Smooth muscle cell (in vitro differentiated cells): ENCODE data around the gene PDZRN4. TPM values are rescaled to one million over a fixed set of nuclear protein-coding genes. Genes with fewer than 3 reads are reported as not detected.

Experiments used
- DNase-seq: peaks from one replicate; lab custom pipeline; 2025; ENCODE audit not compliant: unreplicated experiment; lab: John Stamatoyannopoulos, UW
- H2AFZ ChIP-seq: fragments of 200-600 bp; sonication (generic); 2 replicates; pipeline ENCODE4 v1.6.0; 2016; ENCODE audit warnings: antibody characterized with exemption, low read depth, mild to moderate bottlenecking
- H3F3A ChIP-seq: fragments of 200-600 bp; sonication (generic); 2 replicates; pipeline ENCODE4 v1.6.0; 2017; ENCODE audit warnings: antibody characterized with exemption, low read depth
- H3K27ac ChIP-seq: fragments of 200-600 bp; sonication (generic); 2 replicates; pipeline ENCODE4 v1.5.1; 2016; ENCODE audit warnings: low read depth, mild to moderate bottlenecking
- H3K27me3 ChIP-seq: fragments of 200-600 bp; sonication (generic); 2 replicates; pipeline ENCODE4 v1.6.1; 2016; ENCODE audit warnings: low read depth, mild to moderate bottlenecking
- H3K36me3 ChIP-seq: fragments of 200-600 bp; sonication (generic); 2 replicates; pipeline ENCODE4 v1.5.1; 2016; ENCODE audit warnings: low read depth
- H3K4me1 ChIP-seq: fragments of 200-600 bp; sonication (generic); 2 replicates; pipeline ENCODE4 v1.5.1; 2016; ENCODE audit warnings: low read depth
- H3K4me2 ChIP-seq: fragments of 200-600 bp; sonication (generic); 2 replicates; pipeline ENCODE4 v1.6.0; 2016; ENCODE audit warnings: mild to moderate bottlenecking
- H3K4me3 ChIP-seq: fragments of 200-600 bp; sonication (generic); 2 replicates; pipeline ENCODE4 v1.5.1; 2016; ENCODE audit warnings: mild to moderate bottlenecking
- H3K79me2 ChIP-seq: fragments of 200-600 bp; sonication (generic); 2 replicates; pipeline ENCODE4 v1.6.0; 2016; ENCODE audit warnings: low read depth, mild to moderate bottlenecking
- H3K9ac ChIP-seq: fragments of 200-600 bp; sonication (generic); 2 replicates; pipeline ENCODE4 v1.6.0; 2016; ENCODE audit warnings: low read depth
- H3K9me3 ChIP-seq: fragments of 200-600 bp; sonication (generic); replicated peaks from 2 replicates; pipeline ENCODE4 v1.5.1; 2016; ENCODE audit warnings: low read depth
- H4K20me1 ChIP-seq: fragments of 200-600 bp; sonication (generic); 2 replicates; pipeline ENCODE4 v1.6.0; 2016; ENCODE audit warnings: low read depth
- WGBS: methylation state at CpG from one replicate; pipeline ENCODE4 v1.1.7; 2016; ENCODE audit warnings: low lambda C conversion rate; 5-methylcytosine and 5-hydroxymethylcytosine counted together
- polyA plus RNA-seq: library from polyadenylated mRNA; unstranded; fragments of >200 nt; fragmentation: Nextera tagmentation; extraction: Ambion mirVana; gene quantifications from 2 replicates; pipeline ENCODE4 v1.2.1, GENCODE V29; 2016
- total RNA-seq: library from RNA; depleted of rRNA; stranded (reverse); fragments of >200 nt; gene quantifications from 2 replicates; pipeline ENCODE4 v1.2.3, GENCODE V29; 2014
- TF ChIP-seq, protein P1 (sequence below): fragments of 200-600 bp; sonication (generic); IDR thresholded peaks from 2 replicates; pipeline ENCODE4 v1.5.1; 2017; ENCODE audit warnings: borderline replicate concordance, mild to moderate bottlenecking, antibody characterized with exemption; ENCODE audit not compliant: insufficient read depth, poor library complexity, severe bottlenecking

Gene PDZRN4
- total and polyA plus RNA-seq, 2 experiments from 2014 or later = 4.7 to 5.4 TPM

DNA sequence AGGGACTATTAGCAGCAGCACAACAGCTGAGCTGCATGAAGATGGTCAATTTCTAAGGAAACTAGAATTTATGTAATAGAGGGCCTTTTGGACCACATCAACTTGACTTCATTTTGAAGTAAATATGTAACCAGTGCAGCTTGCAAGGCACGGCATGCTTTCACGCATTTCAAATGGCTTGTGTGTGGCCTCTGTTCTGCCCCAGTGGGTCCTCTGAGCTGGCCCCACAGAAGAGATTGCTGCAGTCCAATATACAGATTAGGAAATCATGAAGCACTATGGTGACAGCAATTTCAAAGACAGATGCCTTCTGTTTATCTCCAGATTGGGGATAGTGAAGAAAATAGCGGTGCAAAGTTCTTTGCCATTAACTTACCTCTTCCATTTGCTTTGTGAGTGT is 101.4 kb downstream of the PDZRN4 start:
- H3K9me3 ChIP-seq = no peaks in the 10 kb centered on the region
- no peak for DNase-seq

DNA sequence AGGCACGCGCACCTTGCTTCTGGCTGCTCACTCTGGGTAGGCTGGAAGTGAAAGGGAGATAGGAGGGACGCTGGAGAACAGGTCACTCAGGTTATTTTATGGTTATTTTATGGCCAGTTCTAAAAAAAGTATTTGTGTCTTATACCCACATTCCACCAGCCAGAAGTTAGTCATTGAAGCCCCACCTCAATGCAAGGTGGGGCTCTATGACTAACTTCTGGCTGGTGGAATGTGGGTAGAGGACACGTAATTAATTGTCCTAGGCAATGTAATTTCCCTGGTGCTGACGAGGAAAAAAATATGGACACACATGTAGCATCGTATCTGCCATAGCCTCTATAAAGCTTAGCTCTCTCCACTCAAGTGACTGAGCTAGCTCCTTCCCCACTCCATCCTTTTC is 104.9 kb downstream of the PDZRN4 start:
- H2AFZ ChIP-seq = no peak overlapping the region
- H3K36me3 ChIP-seq = no peaks in the 10 kb centered on the region
- H3K27ac ChIP-seq = peak overlapping the region; percentile 57
- H4K20me1 ChIP-seq = no peaks in the 10 kb centered on the region
- no peaks in the 10 kb centered on the region for H3F3A ChIP-seq
- no peak overlapping the region for H3K4me3 ChIP-seq
- no peaks in the 10 kb centered on the region for H3K79me2 ChIP-seq
- no peak for DNase-seq
- TF ChIP-seq, protein P1, sequence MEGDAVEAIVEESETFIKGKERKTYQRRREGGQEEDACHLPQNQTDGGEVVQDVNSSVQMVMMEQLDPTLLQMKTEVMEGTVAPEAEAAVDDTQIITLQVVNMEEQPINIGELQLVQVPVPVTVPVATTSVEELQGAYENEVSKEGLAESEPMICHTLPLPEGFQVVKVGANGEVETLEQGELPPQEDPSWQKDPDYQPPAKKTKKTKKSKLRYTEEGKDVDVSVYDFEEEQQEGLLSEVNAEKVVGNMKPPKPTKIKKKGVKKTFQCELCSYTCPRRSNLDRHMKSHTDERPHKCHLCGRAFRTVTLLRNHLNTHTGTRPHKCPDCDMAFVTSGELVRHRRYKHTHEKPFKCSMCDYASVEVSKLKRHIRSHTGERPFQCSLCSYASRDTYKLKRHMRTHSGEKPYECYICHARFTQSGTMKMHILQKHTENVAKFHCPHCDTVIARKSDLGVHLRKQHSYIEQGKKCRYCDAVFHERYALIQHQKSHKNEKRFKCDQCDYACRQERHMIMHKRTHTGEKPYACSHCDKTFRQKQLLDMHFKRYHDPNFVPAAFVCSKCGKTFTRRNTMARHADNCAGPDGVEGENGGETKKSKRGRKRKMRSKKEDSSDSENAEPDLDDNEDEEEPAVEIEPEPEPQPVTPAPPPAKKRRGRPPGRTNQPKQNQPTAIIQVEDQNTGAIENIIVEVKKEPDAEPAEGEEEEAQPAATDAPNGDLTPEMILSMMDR = no peak
- H3K4me1 ChIP-seq = no peaks in the 10 kb centered on the region
- 77% methylated on average over 6 of the region's 6 CpGs for WGBS
- H3K9ac ChIP-seq = peak overlapping the region; percentile 26
- no peaks in the 10 kb centered on the region for H3K9me3 ChIP-seq
- H3K27me3 ChIP-seq = no peaks in the 10 kb centered on the region
- no peak overlapping the region for H3K4me2 ChIP-seq

More for the DNA sequence above, 101.4 kb downstream of the PDZRN4 start:
- no peaks in the 10 kb centered on the region for H3F3A ChIP-seq
- H3K79me2 ChIP-seq = no peaks in the 10 kb centered on the region
- peaks cover 4% of the 10 kb centered on the region for H3K4me1 ChIP-seq
- TF ChIP-seq, protein P1 = no peak
- WGBS = 87% methylated on average over 3 of the region's 3 CpGs
- no peaks in the 10 kb centered on the region for H4K20me1 ChIP-seq
- no peaks in the 10 kb centered on the region for H3K27me3 ChIP-seq
- H3K36me3 ChIP-seq = no peaks in the 10 kb centered on the region
- H2AFZ ChIP-seq = no peak overlapping the region
- H3K27ac ChIP-seq = no peak overlapping the region
- no peak overlapping the region for H3K4me3 ChIP-seq
- no peak overlapping the region for H3K9ac ChIP-seq
- no peak overlapping the region for H3K4me2 ChIP-seq

DNA sequence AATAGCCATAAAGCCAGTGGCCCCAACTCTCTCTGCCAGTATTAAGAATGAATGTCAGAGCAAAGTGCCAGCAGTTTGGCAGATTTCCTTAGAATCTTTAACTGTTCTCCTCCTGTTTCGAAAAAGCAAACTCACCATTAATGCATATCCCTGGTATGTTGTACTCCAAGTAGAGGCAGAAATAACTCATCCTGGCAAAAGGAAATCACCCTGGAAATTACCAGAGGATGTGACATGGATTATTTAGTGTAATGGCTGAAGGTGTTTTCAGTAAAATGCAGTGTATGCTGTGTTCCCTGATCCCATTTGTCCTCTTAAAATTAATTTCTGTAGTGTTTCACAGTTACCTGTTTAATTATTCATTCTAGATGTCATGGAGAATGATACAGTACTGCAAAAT is 105.3 kb downstream of the PDZRN4 start:
- no peaks in the 10 kb centered on the region for H3K9me3 ChIP-seq

DNA sequence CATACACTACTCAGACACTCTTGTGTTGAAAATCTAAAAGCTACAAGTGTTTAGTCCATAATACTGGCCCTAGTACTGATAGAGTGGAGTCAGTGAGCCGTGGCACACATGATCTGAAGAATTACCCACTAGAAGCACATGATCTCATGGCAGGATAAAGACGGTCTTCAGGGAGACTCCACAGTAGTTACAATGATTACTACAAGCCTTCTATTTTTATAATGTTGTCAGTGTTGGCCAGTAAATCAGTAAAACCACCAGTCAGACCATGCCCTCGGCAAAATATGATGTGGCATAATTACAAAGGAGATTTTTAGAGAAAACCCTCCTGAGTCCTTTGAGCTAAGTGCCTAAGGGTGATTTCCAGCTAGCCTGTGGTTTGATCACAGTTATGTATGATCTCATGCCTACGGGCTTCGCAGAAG is 114.9 kb downstream of the PDZRN4 start:
- DNase-seq = no peak
- Histone ChIP-seq H3K27ac (no peak overlapping the region), H3F3A (no peaks in the 10 kb centered on the region), H3K4me1 (no peaks in the 10 kb centered on the region), H3K9me3 (no peaks in the 10 kb centered on the region), H3K36me3 (no peaks in the 10 kb centered on the region), H3K27me3 (no peaks in the 10 kb centered on the region), H3K4me2 (no peak overlapping the region), H3K79me2 (no peaks in the 10 kb centered on the region), H4K20me1 (no peaks in the 10 kb centered on the region), H2AFZ (peak overlapping the region; percentile 17), H3K4me3 (no peak overlapping the region), H3K9ac (no peak overlapping the region)
- TF ChIP-seq, protein P1 = no peak
- 71% methylated on average over 5 of the region's 5 CpGs for WGBS

More for the DNA sequence above, 105.3 kb downstream of the PDZRN4 start:
- Histone ChIP-seq H3K27me3 (no peaks in the 10 kb centered on the region), H3K4me1 (no peaks in the 10 kb centered on the region), H3F3A (no peaks in the 10 kb centered on the region), H3K4me3 (no peak overlapping the region), H4K20me1 (no peaks in the 10 kb centered on the region), H2AFZ (no peak overlapping the region), H3K36me3 (no peaks in the 10 kb centered on the region), H3K79me2 (no peaks in the 10 kb centered on the region), H3K4me2 (no peak overlapping the region), H3K27ac (peak overlapping the region; percentile 52), H3K9ac (peak overlapping the region; percentile 26)
- no peak for DNase-seq
- 100% methylated on average over 1 of the region's 1 CpG for WGBS
- TF ChIP-seq, protein P1 = no peak
